HL-60 (cell line): ENCODE data around the gene SH3D19.
"Not testable (repeated sequence)": the region's sequence is repeated elsewhere in the genome, so short reads cannot be mapped to it uniquely, and the experiment has no call there.

ENCODE experiments used
- DNase-seq, 2 experiments: peaks; one replicate each; pipeline ENCODE4 v3.0.0-alpha.2; 2010 to 2020; ENCODE audit warnings: low read depth in 1 of 2, low spot score in 1 of 2
- H3K27ac ChIP-seq: fragments of 250-450 bp; sonication (Bioruptor Pico); replicated peaks from 2 replicates; pipeline ENCODE4 v1.5.1; 2020; ENCODE audit warnings: mild to moderate bottlenecking, moderate library complexity
- H3K27me3 ChIP-seq: fragments of 250-450 bp; sonication (Bioruptor Pico); 2 replicates; pipeline ENCODE4 v1.5.1; 2021; ENCODE audit warnings: mild to moderate bottlenecking, moderate library complexity; ENCODE audit not compliant: insufficient read depth, poor library complexity, severe bottlenecking
- H3K4me3 ChIP-seq: replicated peaks from 2 replicates; pipeline ENCODE4 v1.5.1; 2011; ENCODE audit warnings: mild to moderate bottlenecking, control low read depth, low read length; ENCODE audit not compliant: insufficient read depth
- GABPA ChIP-seq: IDR thresholded peaks from 2 replicates; pipeline ENCODE4 v1.6.1; 2012; ENCODE audit warnings: low read depth
- POLR2AphosphoS5 ChIP-seq: IDR thresholded peaks from 2 replicates; pipeline ENCODE4 v1.6.1; 2012; ENCODE audit warnings: low read depth
- SPI1 ChIP-seq: IDR thresholded peaks from 2 replicates; pipeline ENCODE4 v1.6.1; 2012; ENCODE audit warnings: low read depth, mild to moderate bottlenecking, borderline replicate concordance
- TF ChIP-seq, protein P1 (sequence below): IDR thresholded peaks from one replicate; pipeline ENCODE4 v1.5.1; 2011; ENCODE audit warnings: low read length, control low read depth, inconsistent platforms; ENCODE audit not compliant: insufficient read depth
- TF ChIP-seq, protein P2 (sequence below): IDR thresholded peaks from 2 replicates; pipeline ENCODE4 v1.6.1; 2012; ENCODE audit warnings: low read depth; ENCODE audit not compliant: insufficient replicate concordance

The SH3D19 gene

DNA sequence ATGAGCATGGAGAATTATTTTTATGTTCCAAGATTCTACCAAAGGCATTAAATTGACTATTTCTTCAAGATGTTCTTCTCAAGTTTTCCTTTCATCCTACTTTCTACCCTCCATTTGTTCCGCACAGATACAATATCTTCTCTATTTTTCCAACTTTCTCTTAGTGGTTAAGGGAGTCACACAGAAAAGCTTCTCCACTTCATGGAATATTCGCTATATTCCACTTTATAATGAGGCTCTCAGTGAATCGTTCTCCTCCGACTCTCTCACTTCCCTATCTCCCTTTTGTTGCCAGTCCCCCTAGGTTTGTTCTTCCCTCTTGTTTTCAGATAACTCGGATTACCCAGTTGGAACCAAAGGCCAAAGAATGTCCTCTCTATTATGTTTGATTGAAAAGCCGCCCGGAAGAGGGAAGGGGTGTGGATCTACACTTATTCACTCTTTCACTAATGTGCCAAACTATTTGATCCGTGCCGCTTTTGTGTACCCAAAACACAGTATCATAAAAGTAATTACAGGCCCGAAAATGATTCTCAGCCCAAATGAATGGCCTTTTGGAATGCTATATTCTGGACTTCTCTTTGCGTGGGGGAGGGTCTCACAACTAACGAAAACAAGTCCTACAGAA is 1.2 kb downstream of the SH3D19 start:
- TF ChIP-seq SPI1 (no peak), POLR2AphosphoS5 (no peak), GABPA (no peak)
- TF ChIP-seq, protein P1, sequence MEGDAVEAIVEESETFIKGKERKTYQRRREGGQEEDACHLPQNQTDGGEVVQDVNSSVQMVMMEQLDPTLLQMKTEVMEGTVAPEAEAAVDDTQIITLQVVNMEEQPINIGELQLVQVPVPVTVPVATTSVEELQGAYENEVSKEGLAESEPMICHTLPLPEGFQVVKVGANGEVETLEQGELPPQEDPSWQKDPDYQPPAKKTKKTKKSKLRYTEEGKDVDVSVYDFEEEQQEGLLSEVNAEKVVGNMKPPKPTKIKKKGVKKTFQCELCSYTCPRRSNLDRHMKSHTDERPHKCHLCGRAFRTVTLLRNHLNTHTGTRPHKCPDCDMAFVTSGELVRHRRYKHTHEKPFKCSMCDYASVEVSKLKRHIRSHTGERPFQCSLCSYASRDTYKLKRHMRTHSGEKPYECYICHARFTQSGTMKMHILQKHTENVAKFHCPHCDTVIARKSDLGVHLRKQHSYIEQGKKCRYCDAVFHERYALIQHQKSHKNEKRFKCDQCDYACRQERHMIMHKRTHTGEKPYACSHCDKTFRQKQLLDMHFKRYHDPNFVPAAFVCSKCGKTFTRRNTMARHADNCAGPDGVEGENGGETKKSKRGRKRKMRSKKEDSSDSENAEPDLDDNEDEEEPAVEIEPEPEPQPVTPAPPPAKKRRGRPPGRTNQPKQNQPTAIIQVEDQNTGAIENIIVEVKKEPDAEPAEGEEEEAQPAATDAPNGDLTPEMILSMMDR, result no peak
- TF ChIP-seq, protein P2, sequence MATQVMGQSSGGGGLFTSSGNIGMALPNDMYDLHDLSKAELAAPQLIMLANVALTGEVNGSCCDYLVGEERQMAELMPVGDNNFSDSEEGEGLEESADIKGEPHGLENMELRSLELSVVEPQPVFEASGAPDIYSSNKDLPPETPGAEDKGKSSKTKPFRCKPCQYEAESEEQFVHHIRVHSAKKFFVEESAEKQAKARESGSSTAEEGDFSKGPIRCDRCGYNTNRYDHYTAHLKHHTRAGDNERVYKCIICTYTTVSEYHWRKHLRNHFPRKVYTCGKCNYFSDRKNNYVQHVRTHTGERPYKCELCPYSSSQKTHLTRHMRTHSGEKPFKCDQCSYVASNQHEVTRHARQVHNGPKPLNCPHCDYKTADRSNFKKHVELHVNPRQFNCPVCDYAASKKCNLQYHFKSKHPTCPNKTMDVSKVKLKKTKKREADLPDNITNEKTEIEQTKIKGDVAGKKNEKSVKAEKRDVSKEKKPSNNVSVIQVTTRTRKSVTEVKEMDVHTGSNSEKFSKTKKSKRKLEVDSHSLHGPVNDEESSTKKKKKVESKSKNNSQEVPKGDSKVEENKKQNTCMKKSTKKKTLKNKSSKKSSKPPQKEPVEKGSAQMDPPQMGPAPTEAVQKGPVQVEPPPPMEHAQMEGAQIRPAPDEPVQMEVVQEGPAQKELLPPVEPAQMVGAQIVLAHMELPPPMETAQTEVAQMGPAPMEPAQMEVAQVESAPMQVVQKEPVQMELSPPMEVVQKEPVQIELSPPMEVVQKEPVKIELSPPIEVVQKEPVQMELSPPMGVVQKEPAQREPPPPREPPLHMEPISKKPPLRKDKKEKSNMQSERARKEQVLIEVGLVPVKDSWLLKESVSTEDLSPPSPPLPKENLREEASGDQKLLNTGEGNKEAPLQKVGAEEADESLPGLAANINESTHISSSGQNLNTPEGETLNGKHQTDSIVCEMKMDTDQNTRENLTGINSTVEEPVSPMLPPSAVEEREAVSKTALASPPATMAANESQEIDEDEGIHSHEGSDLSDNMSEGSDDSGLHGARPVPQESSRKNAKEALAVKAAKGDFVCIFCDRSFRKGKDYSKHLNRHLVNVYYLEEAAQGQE, result no peak
- no peak for DNase-seq
- no peak overlapping the region for H3K27ac ChIP-seq
- no peak overlapping the region for H3K4me3 ChIP-seq
- H3K27me3 ChIP-seq, result peaks cover 29% of the 10 kb centered on the region

DNA sequence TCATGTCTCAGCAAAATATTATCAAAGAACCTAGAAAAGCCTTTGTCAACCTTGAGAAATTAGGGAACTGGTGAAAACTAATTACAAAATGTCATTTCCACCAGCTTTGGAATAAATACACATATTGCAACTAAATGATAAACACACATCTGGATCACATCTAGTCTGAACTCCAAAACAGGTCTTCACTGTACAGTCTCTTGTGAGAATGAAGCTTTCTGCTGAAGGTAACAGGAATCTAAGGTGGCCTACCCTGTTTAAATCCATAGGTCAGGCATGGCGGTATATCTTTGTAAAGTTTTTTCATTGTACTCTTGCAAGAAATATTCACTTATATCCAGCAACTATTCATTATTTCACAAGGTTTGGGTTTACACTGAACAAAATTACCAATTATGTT is 1.7 kb downstream of the SH3D19 start:
- no peak overlapping the region for H3K27ac ChIP-seq
- TF ChIP-seq SPI1 (no peak), POLR2AphosphoS5 (no peak), GABPA (no peak)
- TF ChIP-seq, protein P2, result no peak
- TF ChIP-seq, protein P1, result no peak
- DNase-seq, result no peak
- no peak overlapping the region for H3K4me3 ChIP-seq
- peaks cover 29% of the 10 kb centered on the region for H3K27me3 ChIP-seq

DNA sequence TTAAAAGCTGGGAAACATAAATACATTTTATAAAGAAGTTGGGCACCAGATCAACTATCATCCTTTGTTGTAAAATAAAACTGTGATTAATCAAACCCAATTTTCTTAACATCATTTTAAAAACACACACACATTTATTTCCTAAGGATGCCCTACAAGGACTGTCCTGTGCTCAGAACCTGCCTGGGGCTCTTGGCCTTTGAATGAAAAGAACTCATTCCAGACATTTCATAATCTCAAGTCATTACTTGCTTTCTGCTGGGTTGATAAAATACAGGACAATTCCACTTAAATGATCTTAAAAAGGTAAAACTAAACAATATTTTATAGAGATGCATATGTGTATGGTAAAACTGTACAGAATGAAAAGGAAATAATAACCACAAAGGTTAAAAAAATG is 2.8 kb downstream of the SH3D19 start:
- no peak for DNase-seq
- TF ChIP-seq, protein P2, result no peak
- TF ChIP-seq POLR2AphosphoS5 (no peak), SPI1 (no peak), GABPA (no peak)
- TF ChIP-seq, protein P1, result no peak
- H3K27me3 ChIP-seq, result peaks cover 29% of the 10 kb centered on the region
- no peak overlapping the region for H3K27ac ChIP-seq
- no peak overlapping the region for H3K4me3 ChIP-seq

DNA sequence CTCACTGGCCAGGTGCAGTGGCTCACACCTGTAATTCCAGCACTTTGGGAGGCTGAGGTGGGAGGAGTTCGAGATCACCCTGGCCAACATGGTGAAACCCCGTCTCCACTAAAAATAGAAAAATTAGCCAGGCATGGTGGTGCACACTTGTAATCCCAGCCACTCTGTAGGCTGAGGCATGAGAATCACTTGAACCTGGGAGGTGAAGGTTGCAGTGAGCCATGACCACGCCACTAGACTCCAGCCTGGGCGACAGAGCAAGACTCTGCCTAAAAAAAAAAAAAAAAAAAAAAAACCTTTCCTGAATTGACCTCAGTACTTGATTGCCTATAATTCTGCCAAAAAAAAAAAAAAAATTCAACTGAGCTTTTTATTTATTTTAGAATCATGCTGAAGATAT is 3.2 kb downstream of the SH3D19 start:
- H3K27me3 ChIP-seq, result peaks cover 28% of the 10 kb centered on the region
- not testable (repeated sequence) for H3K4me3 ChIP-seq, DNase-seq, H3K27ac ChIP-seq
